CD14-positive monocyte (primary cell): ENCODE data around the gene MED17. TPM values are rescaled to one million over a fixed set of nuclear protein-coding genes. Genes with fewer than 3 reads are reported as not detected.

Experiments used
- DNase-seq, 3 donors: peaks; one replicate each; pipeline ENCODE4 v3.0.0-alpha.2; 2011 to 2022
- H2AFZ ChIP-seq: 2 replicates; pipeline ENCODE4 v1.6.0; 2012; ENCODE audit warnings: mild to moderate bottlenecking, low read depth, low read length, inconsistent platforms; ENCODE audit not compliant: insufficient read depth, poor library complexity, severe bottlenecking
- H3K27ac ChIP-seq, 2 donors: 1 replicate in 1 of 2; 2 replicates in 1 of 2; pipeline ENCODE4 v1.5.1; 2012 to 2013; ENCODE audit warnings: low read length in 2 of 2, control low read depth in 1 of 2, inconsistent platforms in 1 of 2, low read depth in 1 of 2, mild to moderate bottlenecking in 1 of 2
- H3K27me3 ChIP-seq, 2 donors: one replicate each; pipeline versions ENCODE4 v1.6.0 to v1.6.1; 2011 to 2013; ENCODE audit warnings: low read length in 2 of 2; ENCODE audit not compliant: control insufficient read depth in 2 of 2, insufficient read depth in 2 of 2
- H3K36me3 ChIP-seq, 2 donors: replicated peaks in 1 of 2; 1 replicate in 1 of 2; 2 replicates in 1 of 2; pipeline versions ENCODE4 v1.5.1 to v1.6.1; 2012 to 2013; ENCODE audit warnings: low read length in 2 of 2, control low read depth in 1 of 2, inconsistent platforms in 1 of 2, mild to moderate bottlenecking in 1 of 2; ENCODE audit not compliant: insufficient read depth in 2 of 2, control insufficient read depth in 1 of 2
- H3K4me1 ChIP-seq, 2 donors: 1 replicate in 1 of 2; 2 replicates in 1 of 2; pipeline versions ENCODE4 v1.5.1 to v1.6.1; 2012 to 2013; ENCODE audit warnings: low read length in 2 of 2, control low read depth in 1 of 2, inconsistent platforms in 1 of 2, mild to moderate bottlenecking in 1 of 2, moderate library complexity in 1 of 2; ENCODE audit not compliant: insufficient read depth in 2 of 2, control insufficient read depth in 1 of 2
- H3K4me2 ChIP-seq: replicated peaks from 2 replicates; pipeline ENCODE3; 2012; ENCODE audit warnings: low read length, moderate library complexity, mild to moderate bottlenecking; ENCODE audit not compliant: poor library complexity, severe bottlenecking; ENCODE audit errors: extremely low read depth
- H3K4me3 ChIP-seq, 3 experiments: fragments of 200-600 bp in 1 of 3; sonication (generic) in 1 of 3; replicated peaks in 1 of 3; 1 replicate in 2 of 3; 2 replicates in 1 of 3; pipeline ENCODE4 v1.5.1; 2011 to 2013; ENCODE audit warnings: low read length in 3 of 3, mild to moderate bottlenecking in 3 of 3, control low read depth in 2 of 3, low read depth in 2 of 3, inconsistent platforms in 1 of 3, moderate library complexity in 1 of 3
- H3K79me2 ChIP-seq: 2 replicates; pipeline ENCODE4 v1.6.0; 2012; ENCODE audit warnings: mild to moderate bottlenecking, control low read depth, inconsistent platforms, low read length, moderate library complexity; ENCODE audit not compliant: insufficient read depth
- H3K9ac ChIP-seq: 2 replicates; pipeline ENCODE4 v1.6.0; 2017; ENCODE audit warnings: low read length, mild to moderate bottlenecking; ENCODE audit not compliant: insufficient read depth, poor library complexity, severe bottlenecking
- H3K9me3 ChIP-seq, 2 donors: replicated peaks in 1 of 2; 1 replicate in 1 of 2; 2 replicates in 1 of 2; pipeline versions ENCODE4 v1.5.1 to v1.6.1; 2012 to 2013; ENCODE audit warnings: low read length in 2 of 2, control low read depth in 1 of 2; ENCODE audit not compliant: control insufficient read depth in 1 of 2, insufficient read depth in 1 of 2
- H4K20me1 ChIP-seq: 2 replicates; pipeline ENCODE4 v1.6.0; 2012; ENCODE audit warnings: mild to moderate bottlenecking, low read length, control low read depth, moderate library complexity; ENCODE audit not compliant: insufficient read depth
- H3K27ac Mint-ChIP-seq, 7 donors: one replicate each; pipeline ENCODE4 v1.8.0; 2020; ENCODE audit warnings: mild to moderate bottlenecking in 7 of 7, mixed read lengths in 7 of 7, moderate library complexity in 6 of 7, inconsistent platforms in 2 of 7
- H3K27me3 Mint-ChIP-seq, 3 donors: one replicate each; pipeline ENCODE4 v1.8.0; 2021 to 2022; ENCODE audit warnings: low read depth in 3 of 3, mild to moderate bottlenecking in 3 of 3, mixed read lengths in 3 of 3, moderate library complexity in 3 of 3, inconsistent platforms in 1 of 3
- H3K36me3 Mint-ChIP-seq, 2 donors: one replicate each; pipeline ENCODE4 v1.8.0; 2020; ENCODE audit warnings: mixed read lengths in 2 of 2, inconsistent platforms in 1 of 2, mild to moderate bottlenecking in 1 of 2
- H3K4me1 Mint-ChIP-seq: one replicate; pipeline ENCODE4 v1.8.0; 2020; ENCODE audit warnings: mild to moderate bottlenecking, mixed read lengths
- H3K4me3 Mint-ChIP-seq, 2 donors: one replicate each; pipeline ENCODE4 v1.8.0; 2020; ENCODE audit warnings: mild to moderate bottlenecking in 2 of 2, mixed read lengths in 2 of 2, moderate library complexity in 1 of 2
- H3K9me3 Mint-ChIP-seq, 7 donors: one replicate each; pipeline ENCODE4 v1.8.0; 2020 to 2022; ENCODE audit warnings: mixed read lengths in 7 of 7, mild to moderate bottlenecking in 6 of 7, moderate library complexity in 6 of 7, inconsistent platforms in 2 of 7
- WGBS: methylation state at CpG from one replicate; pipeline ENCODE4 v1.1.5; 2013; ENCODE audit warnings: missing lambda C conversion rate; ENCODE audit not compliant: insufficient coverage; 5-methylcytosine and 5-hydroxymethylcytosine counted together
- intact Hi-C, 2 donors: fragments of 100-400 bp; cut with micrococcal nuclease; formaldehyde crosslinking; loops; one replicate each; pipeline versions ENCODE4 v1.15.0 to v1.15.1; 2023
- polyA plus RNA-seq, 3 donors: library from polyadenylated mRNA; depleted of rRNA in 1 of 3; unstranded in 2 of 3; stranded (reverse) in 1 of 3; fragments of 300-500 nt in 2 of 3; fragments of >200 nt in 1 of 3; fragmentation: Illumina TruSeq in 2 of 3; gene quantifications; 1 replicate in 2 of 3; 2 replicates in 1 of 3; pipeline ENCODE4 v1.2.3, GENCODE V29; 2012 to 2021
- TF ChIP-seq, protein P1 (sequence below): fragments of 200-600 bp; IDR thresholded peaks from one replicate; pipeline ENCODE4 v1.8.0; 2022; ENCODE audit warnings: antibody characterized with exemption, mild to moderate bottlenecking

Gene MED17
- polyA plus RNA-seq, 3 donors, result 3.4 to 12.8 (median 4.4) TPM

DNA sequence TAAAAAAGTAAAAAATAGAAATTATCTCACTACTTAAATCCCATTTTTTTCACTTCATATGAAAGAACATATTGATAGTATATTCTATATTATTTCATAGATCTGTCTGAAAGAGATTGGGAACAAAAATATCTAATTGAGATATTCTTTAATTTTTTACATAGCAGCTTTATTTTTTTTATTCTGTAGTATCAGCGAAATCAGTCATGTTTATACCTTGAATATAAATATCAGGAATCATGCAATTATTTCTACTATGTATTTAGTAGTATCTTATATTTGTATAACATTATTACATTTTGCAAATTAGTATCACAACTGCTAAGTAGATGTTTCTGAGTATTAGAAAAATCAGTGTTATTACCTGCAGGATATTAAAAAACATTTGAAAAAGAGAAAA is 22.2 kb upstream of the MED17 start:
- H3K27me3 Mint-ChIP-seq, result no peaks in the 10 kb centered on the region
- Histone ChIP-seq H3K79me2 (no peaks in the 10 kb centered on the region), H4K20me1 (no peaks in the 10 kb centered on the region), H3K9ac (no peak overlapping the region), H3K4me2 (no peak overlapping the region), H3K27ac (no peak overlapping the region), H3K4me1 (no peaks in the 10 kb centered on the region), H3K9me3 (peaks cover 0 to under 1% of the 10 kb centered on the region in 2 donors), H2AFZ (no peak overlapping the region), H3K4me3 (no peak overlapping the region), H3K36me3 (peaks cover 46 to 80% of the 10 kb centered on the region in 2 donors), H3K27me3 (no peaks in the 10 kb centered on the region)
- DNase-seq, result no peak
- no peaks in the 10 kb centered on the region for H3K4me1 Mint-ChIP-seq
- H3K9me3 Mint-ChIP-seq, result peaks cover 0 to 8% (median 0%) of the 10 kb centered on the region in 7 donors
- TF ChIP-seq, protein P1, sequence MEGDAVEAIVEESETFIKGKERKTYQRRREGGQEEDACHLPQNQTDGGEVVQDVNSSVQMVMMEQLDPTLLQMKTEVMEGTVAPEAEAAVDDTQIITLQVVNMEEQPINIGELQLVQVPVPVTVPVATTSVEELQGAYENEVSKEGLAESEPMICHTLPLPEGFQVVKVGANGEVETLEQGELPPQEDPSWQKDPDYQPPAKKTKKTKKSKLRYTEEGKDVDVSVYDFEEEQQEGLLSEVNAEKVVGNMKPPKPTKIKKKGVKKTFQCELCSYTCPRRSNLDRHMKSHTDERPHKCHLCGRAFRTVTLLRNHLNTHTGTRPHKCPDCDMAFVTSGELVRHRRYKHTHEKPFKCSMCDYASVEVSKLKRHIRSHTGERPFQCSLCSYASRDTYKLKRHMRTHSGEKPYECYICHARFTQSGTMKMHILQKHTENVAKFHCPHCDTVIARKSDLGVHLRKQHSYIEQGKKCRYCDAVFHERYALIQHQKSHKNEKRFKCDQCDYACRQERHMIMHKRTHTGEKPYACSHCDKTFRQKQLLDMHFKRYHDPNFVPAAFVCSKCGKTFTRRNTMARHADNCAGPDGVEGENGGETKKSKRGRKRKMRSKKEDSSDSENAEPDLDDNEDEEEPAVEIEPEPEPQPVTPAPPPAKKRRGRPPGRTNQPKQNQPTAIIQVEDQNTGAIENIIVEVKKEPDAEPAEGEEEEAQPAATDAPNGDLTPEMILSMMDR, result no peak
- H3K36me3 Mint-ChIP-seq, result peaks cover 55 to 64% of the 10 kb centered on the region in 2 donors
- WGBS, result no CpG with 5 or more reads among the region's 1 CpG
- no peak overlapping the region for H3K4me3 Mint-ChIP-seq
- no peak overlapping the region for H3K27ac Mint-ChIP-seq
- intact Hi-C loops, result no loop called here

DNA sequence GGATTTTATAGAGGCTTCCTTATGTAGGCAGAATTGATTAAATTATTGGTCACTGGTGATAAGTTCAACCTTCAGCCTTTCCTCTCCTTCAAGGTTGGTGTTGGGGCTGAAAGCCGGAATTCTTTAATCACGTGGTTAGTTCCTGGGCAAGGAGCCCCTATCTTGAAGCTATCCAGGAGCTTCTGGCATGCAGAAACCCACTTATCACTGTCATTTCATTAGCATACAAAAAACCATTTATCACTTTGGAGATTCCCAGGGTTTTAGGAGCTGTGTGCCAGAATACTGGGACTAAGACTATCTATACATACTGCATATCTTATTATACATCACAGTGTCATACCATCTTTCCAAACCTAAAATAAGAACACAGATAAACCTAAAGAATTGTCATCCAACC is 18.5 kb upstream of the MED17 start:
- H3K4me3 ChIP-seq, result no peak overlapping the region
- Mint-ChIP-seq H3K36me3 (peaks cover 27 to 32% of the 10 kb centered on the region in 2 donors), H3K4me3 (peak overlapping the region in 1 of 2 donors; percentile 37), H3K4me1 (no peaks in the 10 kb centered on the region), H3K9me3 (peaks cover 4 to 14% (median 5%) of the 10 kb centered on the region in 7 donors), H3K27ac (no peak overlapping the region), H3K27me3 (peaks cover 0 to 2% (median 0%) of the 10 kb centered on the region in 3 donors)
- H3K4me1 ChIP-seq, result no peaks in the 10 kb centered on the region
- no peaks in the 10 kb centered on the region for H3K79me2 ChIP-seq
- H3K9ac ChIP-seq, result no peak overlapping the region
- no peak overlapping the region for H3K4me2 ChIP-seq
- TF ChIP-seq, protein P1, result no peak
- no peaks in the 10 kb centered on the region for H4K20me1 ChIP-seq
- no CpG with 5 or more reads among the region's 2 CpGs for WGBS
- no peak overlapping the region for H2AFZ ChIP-seq
- intact Hi-C loops, result no loop called here
- no peak for DNase-seq
- no peak overlapping the region for H3K27ac ChIP-seq
- H3K9me3 ChIP-seq, result peaks cover 4 to 5% of the 10 kb centered on the region in 2 donors
- peaks cover 21 to 46% of the 10 kb centered on the region in 2 donors for H3K36me3 ChIP-seq
- H3K27me3 ChIP-seq, result no peaks in the 10 kb centered on the region
